GM12864 (cell line): ENCODE data around the gene PRORP.
"Not testable (repeated sequence)": the region's sequence is repeated elsewhere in the genome, so short reads cannot be mapped to it uniquely, and the experiment has no call there.

Source experiments
- DNase-seq: peaks from one replicate; pipeline ENCODE4 v3.0.0-alpha.2; 2011; ENCODE audit warnings: low read depth
- H3K4me3 ChIP-seq: 2 replicates; pipeline ENCODE4 v1.5.1; 2011; ENCODE audit warnings: mild to moderate bottlenecking, low read depth, low read length, control low read depth
- TF ChIP-seq, protein P1 (sequence below): IDR thresholded peaks from 2 replicates; pipeline ENCODE4 v1.5.1; 2011; ENCODE audit warnings: low read depth, mild to moderate bottlenecking, moderate library complexity, low read length, control low read depth, inconsistent platforms; ENCODE audit errors: missing control alignments

Gene PRORP

DNA sequence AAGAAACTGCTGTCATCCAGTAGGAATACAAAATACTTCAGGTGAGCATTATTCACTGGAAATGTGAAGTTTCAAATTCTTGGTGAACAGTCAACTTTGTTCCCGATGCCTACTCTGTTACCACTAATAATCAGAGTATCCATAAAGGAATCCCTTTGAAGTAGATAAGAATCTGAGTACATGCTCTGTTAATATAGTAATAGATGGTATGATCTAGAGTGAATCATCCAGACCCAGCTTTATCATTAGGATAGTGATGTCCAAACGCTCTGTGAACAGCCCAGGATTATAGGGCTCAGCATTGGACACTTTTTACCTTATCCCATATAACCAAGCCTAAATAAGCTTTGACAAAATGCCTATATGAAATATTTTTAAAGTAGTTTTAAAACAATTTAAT is 33.8 kb upstream of the PRORP start:
- TF ChIP-seq, protein P1, sequence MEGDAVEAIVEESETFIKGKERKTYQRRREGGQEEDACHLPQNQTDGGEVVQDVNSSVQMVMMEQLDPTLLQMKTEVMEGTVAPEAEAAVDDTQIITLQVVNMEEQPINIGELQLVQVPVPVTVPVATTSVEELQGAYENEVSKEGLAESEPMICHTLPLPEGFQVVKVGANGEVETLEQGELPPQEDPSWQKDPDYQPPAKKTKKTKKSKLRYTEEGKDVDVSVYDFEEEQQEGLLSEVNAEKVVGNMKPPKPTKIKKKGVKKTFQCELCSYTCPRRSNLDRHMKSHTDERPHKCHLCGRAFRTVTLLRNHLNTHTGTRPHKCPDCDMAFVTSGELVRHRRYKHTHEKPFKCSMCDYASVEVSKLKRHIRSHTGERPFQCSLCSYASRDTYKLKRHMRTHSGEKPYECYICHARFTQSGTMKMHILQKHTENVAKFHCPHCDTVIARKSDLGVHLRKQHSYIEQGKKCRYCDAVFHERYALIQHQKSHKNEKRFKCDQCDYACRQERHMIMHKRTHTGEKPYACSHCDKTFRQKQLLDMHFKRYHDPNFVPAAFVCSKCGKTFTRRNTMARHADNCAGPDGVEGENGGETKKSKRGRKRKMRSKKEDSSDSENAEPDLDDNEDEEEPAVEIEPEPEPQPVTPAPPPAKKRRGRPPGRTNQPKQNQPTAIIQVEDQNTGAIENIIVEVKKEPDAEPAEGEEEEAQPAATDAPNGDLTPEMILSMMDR: no peak
- no peak for DNase-seq

DNA sequence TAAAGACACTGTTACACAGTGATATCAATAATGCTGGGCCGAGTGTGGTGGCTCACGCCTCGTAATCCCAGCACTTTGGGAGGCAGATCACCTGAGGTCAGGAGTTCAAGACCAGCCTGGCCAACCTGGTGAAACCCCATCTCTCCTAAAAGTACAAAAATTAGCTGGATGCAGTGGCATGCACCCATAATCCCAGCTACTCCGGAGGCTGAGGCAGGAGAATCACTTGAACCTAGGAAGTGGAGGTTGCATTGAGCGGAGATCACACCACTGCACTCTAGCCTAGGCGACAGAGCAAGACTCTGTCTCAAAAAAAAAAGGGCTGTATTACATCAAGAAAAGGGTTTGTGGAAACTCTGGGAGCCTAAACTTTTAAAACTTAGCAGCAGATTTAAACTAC is 27.7 kb upstream of the PRORP start:
- DNase-seq, H3K4me3 ChIP-seq: not testable (repeated sequence)

More for the DNA sequence above, 33.8 kb upstream of the PRORP start:
- no peak overlapping the region for H3K4me3 ChIP-seq

DNA sequence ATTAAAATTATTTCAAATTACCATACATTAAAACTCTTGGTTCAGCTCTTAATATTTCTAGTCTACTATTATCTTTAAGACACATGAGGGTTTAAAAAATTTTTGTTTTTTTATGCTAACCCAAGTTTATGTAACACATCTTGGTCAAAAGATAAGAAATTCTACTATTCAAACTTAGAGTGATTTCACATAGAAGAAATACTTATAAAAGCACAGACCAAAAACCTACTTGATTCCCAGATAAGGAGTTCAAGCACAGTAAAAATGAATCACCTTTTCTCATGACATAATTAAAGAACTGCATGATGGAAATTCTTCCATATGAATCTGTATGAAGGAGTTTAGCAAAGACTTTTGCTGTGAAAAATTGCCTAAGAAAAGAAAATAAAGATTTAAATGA is 14.5 kb upstream of the PRORP start:
- TF ChIP-seq, protein P1: no peak
- no peak overlapping the region for H3K4me3 ChIP-seq
- DNase-seq: no peak

DNA sequence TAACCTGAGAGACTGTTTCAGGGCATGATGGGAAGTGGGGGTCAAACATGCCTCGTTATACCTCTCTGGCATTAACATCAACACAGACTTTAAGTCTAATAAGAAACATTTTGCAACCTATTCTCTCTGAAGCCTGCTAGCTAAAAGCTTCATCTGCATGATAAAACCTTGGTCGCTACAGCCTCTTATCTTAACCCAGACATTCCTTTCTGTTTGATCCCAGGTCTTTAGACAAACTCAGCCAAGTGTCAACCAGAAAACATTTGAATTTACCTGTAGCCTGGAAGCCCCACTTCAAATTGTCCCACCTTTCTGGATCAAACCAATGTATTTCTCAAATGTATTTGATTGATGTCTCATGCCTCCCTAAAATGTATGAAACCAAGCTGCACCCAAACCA is 9.7 kb upstream of the PRORP start:
- DNase-seq: no peak
- TF ChIP-seq, protein P1: no peak
- H3K4me3 ChIP-seq: no peak overlapping the region

DNA sequence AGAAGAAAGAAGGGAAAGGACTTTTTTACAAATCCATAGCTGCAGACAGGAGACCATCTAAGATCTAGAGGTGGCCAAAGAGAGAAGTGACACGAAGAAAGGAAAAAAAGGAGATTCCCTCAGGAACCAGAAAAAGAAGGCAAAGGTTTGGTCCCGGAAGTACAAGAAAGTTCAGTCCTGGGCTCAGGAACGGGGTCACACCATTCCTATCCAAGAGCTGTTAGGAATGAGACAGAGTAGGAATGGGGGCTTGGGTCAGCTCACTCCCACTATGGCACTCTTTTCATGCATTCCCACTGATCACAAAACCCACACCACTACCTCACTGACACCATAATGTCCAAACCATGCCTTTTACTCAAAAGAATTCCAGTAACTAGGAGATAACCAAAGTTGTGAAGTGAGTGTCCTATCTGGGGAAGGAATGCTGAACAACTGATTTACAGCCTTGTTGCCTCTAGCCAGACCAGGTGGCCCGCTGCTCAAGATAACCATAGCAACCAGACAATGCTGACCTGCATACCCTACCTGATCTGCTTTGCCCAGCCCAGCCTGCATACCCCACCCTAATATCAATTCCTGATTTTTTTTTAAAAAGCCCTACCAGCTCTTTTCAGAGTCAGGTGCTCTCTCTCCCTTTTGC is 8.9 kb upstream of the PRORP start:
- TF ChIP-seq, protein P1: no peak
- no peak overlapping the region for H3K4me3 ChIP-seq
- DNase-seq: no peak

DNA sequence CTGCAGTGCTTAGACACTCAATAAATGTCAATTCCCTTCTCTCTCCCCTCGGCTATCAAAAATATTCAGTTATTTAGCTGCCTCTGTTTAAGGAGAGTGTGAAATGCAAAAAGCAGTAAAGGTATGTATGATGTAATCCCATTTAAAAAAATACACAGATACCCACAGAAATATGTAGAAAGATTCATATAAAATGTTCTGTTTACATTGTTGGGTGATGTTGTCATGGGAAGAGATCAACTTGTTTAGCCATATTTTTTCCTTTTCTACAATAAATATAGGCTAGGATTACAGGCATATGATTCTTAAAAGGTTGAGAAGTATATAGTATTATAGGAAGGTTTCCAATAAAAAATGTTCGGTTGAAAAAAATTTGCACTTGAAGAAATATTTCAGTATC is 8.3 kb upstream of the PRORP start:
- no peak overlapping the region for H3K4me3 ChIP-seq
- TF ChIP-seq, protein P1: no peak
- DNase-seq: no peak

DNA sequence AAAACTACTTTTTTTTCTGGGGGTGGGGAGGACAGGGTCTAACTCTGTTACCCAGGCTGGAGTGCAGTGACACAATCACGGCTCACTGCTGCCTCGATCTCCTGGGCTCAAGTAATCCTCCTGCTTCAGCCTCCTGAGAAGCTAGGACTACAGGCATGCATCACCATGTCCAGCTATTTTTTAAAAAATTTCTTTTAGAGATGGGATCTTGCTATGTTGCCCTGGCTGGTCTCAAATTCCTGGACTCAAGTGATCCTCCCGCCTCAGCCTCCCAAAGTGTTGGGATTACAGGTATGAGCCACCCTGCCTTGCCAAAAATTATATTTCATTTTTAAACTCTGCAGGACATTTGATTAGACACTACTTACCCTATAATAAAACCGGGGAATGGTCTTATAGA is 6.1 kb upstream of the PRORP start:
- H3K4me3 ChIP-seq: no peak overlapping the region
- TF ChIP-seq, protein P1: no peak
- no peak for DNase-seq
